Fibroblast of pulmonary artery (primary cell): ENCODE data around the gene PACSIN3.
"Not testable (repeated sequence)": the region's sequence is repeated elsewhere in the genome, so short reads cannot be mapped to it uniquely, and the experiment has no call there.

ENCODE experiments used
- DNase-seq: peaks from one replicate; pipeline ENCODE4 v3.0.0-alpha.2; 2010; ENCODE audit warnings: low read depth
- H3K4me3 ChIP-seq: replicated peaks from 2 replicates; pipeline ENCODE4 v1.5.1; 2011; ENCODE audit warnings: low read depth, mild to moderate bottlenecking, control low read depth, low read length, moderate library complexity
- CTCF ChIP-seq: IDR thresholded peaks from 2 replicates; pipeline ENCODE4 v1.5.1; 2011; ENCODE audit warnings: mild to moderate bottlenecking, control low read depth, low read length, inconsistent platforms; ENCODE audit errors: missing control alignments

The PACSIN3 gene

GRCh38 chr11:47212938-47213337 lies 26.7 kb upstream of the PACSIN3 start:
- no peak overlapping the region for H3K4me3 ChIP-seq
- DNase-seq: no peak
- no peak for TF ChIP-seq CTCF

- no peak overlapping the region for H3K4me3 ChIP-seq
- no peak for DNase-seq
- no peak for TF ChIP-seq CTCF
Observed at GRCh38 chr11:47208628-47209027, 22.4 kb upstream of the PACSIN3 start.

- not testable (repeated sequence) for DNase-seq, H3K4me3 ChIP-seq
Observed at GRCh38 chr11:47208008-47208552, 21.8 kb upstream of the PACSIN3 start.

- no peak for DNase-seq
- H3K4me3 ChIP-seq: no peak overlapping the region
- TF ChIP-seq CTCF: no peak
Observed at GRCh38 chr11:47207459-47207858, 21.2 kb upstream of the PACSIN3 start.

GRCh38 chr11:47206577-47206976 lies 20.3 kb upstream of the PACSIN3 start:
- DNase-seq, H3K4me3 ChIP-seq: not testable (repeated sequence)

- TF ChIP-seq CTCF: no peak
- no peak overlapping the region for H3K4me3 ChIP-seq
- DNase-seq: peak; percentile 64
Observed at GRCh38 chr11:47204637-47204989, 18.4 kb upstream of the PACSIN3 start.

- DNase-seq: no peak
- no peak overlapping the region for H3K4me3 ChIP-seq
- no peak for TF ChIP-seq CTCF
Observed at GRCh38 chr11:47202576-47202975, 16.3 kb upstream of the PACSIN3 start.

GRCh38 chr11:47201015-47201414 lies 14.8 kb upstream of the PACSIN3 start:
- DNase-seq: no peak
- H3K4me3 ChIP-seq: no peak overlapping the region
- TF ChIP-seq CTCF: no peak

GRCh38 chr11:47198161-47198560 lies 11.9 kb upstream of the PACSIN3 start:
- H3K4me3 ChIP-seq, DNase-seq: not testable (repeated sequence)
